Astrocyte (in vitro differentiated cells and primary cell): ENCODE measurements around the gene SYNE1.

Experiments used
- CTCF ChIP-seq: IDR thresholded peaks from 2 replicates; pipeline ENCODE4 v1.5.1; 2011; ENCODE audit warnings: low read depth, mild to moderate bottlenecking, inconsistent platforms, low read length, moderate library complexity; ENCODE audit not compliant: insufficient read depth
- EZH2 ChIP-seq: IDR thresholded peaks from 2 replicates; pipeline ENCODE4 v1.6.1; 2012; ENCODE audit warnings: mild to moderate bottlenecking, low read length, inconsistent platforms; ENCODE audit not compliant: insufficient read depth

GRCh38 chr6:152257581-152257980, 379.6 kb downstream of the SYNE1 start:
- no peak for TF ChIP-seq CTCF
- no peak for TF ChIP-seq EZH2
